Measurements from ENCODE around the gene SUGCT.
"Not testable (repeated sequence)": the region's sequence is repeated elsewhere in the genome, so short reads cannot be mapped to it uniquely, and the experiment has no call there.

Gene SUGCT

GRCh38 chr7:40134428-40135316 is at the start of gene SUGCT, which contains the start of gene MPLKIP:
Gene SUGCT, plus strand, starts transcription at chr7:40135005.
Gene MPLKIP, minus strand, starts transcription at chr7:40134622. Its CDS starts 55 bp downstream, at chr7:40134567.
- DNase-seq (ENCODE audit: low read depth in 2 of 2), result peak; percentile 69 to 72

GRCh38 chr7:40092182-40092581 is 42.6 kb upstream of the SUGCT start:
- DNase-seq (ENCODE audit: low read depth in 2 of 2), result no peak

GRCh38 chr7:40093631-40094350 is 41.0 kb upstream of the SUGCT start:
- no peak for DNase-seq (ENCODE audit: low read depth in 2 of 2)

- no peak for DNase-seq (ENCODE audit: low read depth in 2 of 2)
Measured at GRCh38 chr7:40095230-40095629, 39.6 kb upstream of the SUGCT start.

GRCh38 chr7:40095695-40096327 is 39.0 kb upstream of the SUGCT start:
- no peak for DNase-seq (ENCODE audit: low read depth in 2 of 2)

GRCh38 chr7:40097728-40098127 is 37.1 kb upstream of the SUGCT start:
- DNase-seq (ENCODE audit: low read depth in 2 of 2), result no peak

- no peak for DNase-seq (ENCODE audit: low read depth in 2 of 2)
Measured at GRCh38 chr7:40098810-40099209, 36.0 kb upstream of the SUGCT start.

GRCh38 chr7:40099837-40100236 is 35.0 kb upstream of the SUGCT start:
- no peak for DNase-seq (ENCODE audit: low read depth in 2 of 2)

- DNase-seq (ENCODE audit: low read depth in 2 of 2), result no peak
Measured at GRCh38 chr7:40101201-40101600, 33.6 kb upstream of the SUGCT start.

- no peak for DNase-seq (ENCODE audit: low read depth in 2 of 2)
Measured at GRCh38 chr7:40102897-40103296, 31.9 kb upstream of the SUGCT start.

GRCh38 chr7:40105879-40106473 is 28.8 kb upstream of the SUGCT start:
- no peak for DNase-seq (ENCODE audit: low read depth in 2 of 2)

- no peak for DNase-seq (ENCODE audit: low read depth in 2 of 2)
Measured at GRCh38 chr7:40115936-40116335, 18.9 kb upstream of the SUGCT start.

- not testable (repeated sequence) for DNase-seq (ENCODE audit: low read depth in 2 of 2)
Measured at GRCh38 chr7:40117199-40117598, 17.6 kb upstream of the SUGCT start.

- DNase-seq (ENCODE audit: low read depth in 2 of 2), result not testable (repeated sequence)
Measured at GRCh38 chr7:40118201-40118600, 16.6 kb upstream of the SUGCT start.

- no peak for DNase-seq (ENCODE audit: low read depth in 2 of 2)
Measured at GRCh38 chr7:40120020-40120419, 14.8 kb upstream of the SUGCT start.

GRCh38 chr7:40122100-40122939 is 12.5 kb upstream of the SUGCT start:
- not testable (repeated sequence) for DNase-seq (ENCODE audit: low read depth in 2 of 2)

- DNase-seq (ENCODE audit: low read depth in 2 of 2), result no peak
Measured at GRCh38 chr7:40122940-40123254, 11.9 kb upstream of the SUGCT start.

- no peak for DNase-seq (ENCODE audit: low read depth in 2 of 2)
Measured at GRCh38 chr7:40133561-40134427, 1.0 kb upstream of the SUGCT start.

- DNase-seq (ENCODE audit: low read depth in 2 of 2), result no peak
Measured at GRCh38 chr7:40135317-40135610, 459 bp downstream of the SUGCT start.

GRCh38 chr7:40137563-40137962 is 2.8 kb downstream of the SUGCT start:
- DNase-seq (ENCODE audit: low read depth in 2 of 2), result no peak
